ENCODE results near the gene NCK2.

Gene NCK2

GRCh38 chr2:105812180-105813044 lies 67.7 kb downstream of the NCK2 start:
- Histone ChIP-seq H3K9me3 (ENCODE audit: low read length) (no peaks in the 10 kb centered on the region), H2AFZ (ENCODE audit: low read depth, low read length) (no peak overlapping the region), H3K36me3 (ENCODE audit: insufficient read depth, low read length) (peaks cover 9% of the 10 kb centered on the region), H3K4me1 (ENCODE audit: insufficient read depth, low read length) (peaks cover 35% of the 10 kb centered on the region), H3K4me3 (ENCODE audit: low read length) (no peak overlapping the region), H3K27me3 (ENCODE audit: insufficient read depth, low read length) (no peaks in the 10 kb centered on the region)

DNA sequence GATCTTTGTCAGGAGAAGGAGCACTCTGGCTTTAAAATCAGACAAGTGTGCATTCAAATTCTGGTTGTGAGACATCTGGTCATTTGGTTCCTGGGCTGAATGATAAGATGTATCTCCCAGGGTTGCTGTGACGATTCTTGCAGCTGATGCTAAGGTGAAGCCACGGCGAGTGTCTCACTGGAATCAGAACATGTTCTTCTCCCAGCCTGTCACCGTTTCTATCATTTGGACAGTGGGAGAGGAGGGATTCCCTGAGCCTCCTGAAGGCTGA lies 68.3 kb downstream of the NCK2 start:
- no peaks in the 10 kb centered on the region for H3K9me3 ChIP-seq (ENCODE audit: low read length)
- no peak overlapping the region for H2AFZ ChIP-seq (ENCODE audit: low read depth, low read length)
- H3K36me3 ChIP-seq (ENCODE audit: insufficient read depth, low read length), result peaks cover 9% of the 10 kb centered on the region
- H3K4me1 ChIP-seq (ENCODE audit: insufficient read depth, low read length), result peaks cover 35% of the 10 kb centered on the region
- no peaks in the 10 kb centered on the region for H3K27me3 ChIP-seq (ENCODE audit: insufficient read depth, low read length)
- no peak overlapping the region for H3K4me3 ChIP-seq (ENCODE audit: low read length)

DNA sequence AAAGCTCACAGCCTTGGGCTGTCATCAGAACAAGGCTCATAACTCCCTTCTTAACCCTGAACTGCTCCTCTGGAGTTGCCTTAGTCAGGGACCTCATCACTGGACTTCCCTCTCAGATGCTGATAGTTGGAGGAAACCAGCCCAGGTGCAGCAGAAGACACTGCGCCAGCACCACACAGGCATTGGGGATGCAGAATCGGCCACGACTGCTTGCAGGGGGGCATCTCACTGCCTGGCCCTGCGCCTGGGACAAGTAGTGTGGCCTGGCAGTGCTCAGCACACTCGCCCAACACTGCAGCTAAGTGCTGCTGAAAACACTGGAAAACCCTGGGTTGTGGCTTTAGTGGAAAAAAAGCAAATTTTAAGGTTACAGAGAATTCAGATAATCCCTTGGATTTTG lies 68.7 kb downstream of the NCK2 start:
- H3K4me1 ChIP-seq (ENCODE audit: insufficient read depth, low read length), result peaks cover 35% of the 10 kb centered on the region
- no peak overlapping the region for H2AFZ ChIP-seq (ENCODE audit: low read depth, low read length)
- no peaks in the 10 kb centered on the region for H3K27me3 ChIP-seq (ENCODE audit: insufficient read depth, low read length)
- H3K4me3 ChIP-seq (ENCODE audit: low read length), result no peak overlapping the region
- H3K36me3 ChIP-seq (ENCODE audit: insufficient read depth, low read length), result peaks cover 9% of the 10 kb centered on the region
- no peaks in the 10 kb centered on the region for H3K9me3 ChIP-seq (ENCODE audit: low read length)

DNA sequence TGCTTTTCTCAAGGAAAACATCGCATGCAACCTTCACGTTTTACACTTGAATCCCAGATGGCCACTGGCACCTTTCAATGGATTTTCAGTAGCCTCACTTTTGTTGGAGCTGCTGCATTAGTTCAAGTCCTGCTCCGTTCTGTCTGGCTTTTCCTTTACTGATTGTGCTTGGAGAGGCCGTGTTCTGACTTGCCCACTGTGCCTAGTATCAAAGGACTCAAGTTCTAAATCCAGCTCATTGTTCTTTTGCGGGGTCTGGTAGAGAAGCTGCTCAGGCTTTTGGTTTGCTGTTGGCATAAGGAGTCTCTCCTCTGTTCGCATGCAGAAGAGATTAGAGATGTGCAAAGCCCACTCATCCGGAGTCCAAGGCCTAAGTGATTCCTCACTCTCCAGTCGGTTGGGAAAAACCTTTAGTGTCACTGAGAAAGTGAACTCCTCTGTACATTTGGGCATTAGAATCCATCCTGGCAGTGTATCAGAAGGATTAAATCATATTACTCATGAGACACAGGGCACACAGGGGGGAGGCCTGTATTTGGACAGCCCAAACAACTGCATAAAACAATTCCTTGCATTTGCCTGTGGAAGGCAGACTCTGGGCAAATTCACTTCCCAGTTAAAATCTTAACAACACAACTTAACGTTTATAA lies 69.7 kb downstream of the NCK2 start:
- Histone ChIP-seq H3K4me1 (ENCODE audit: insufficient read depth, low read length) (peaks cover 35% of the 10 kb centered on the region), H3K9me3 (ENCODE audit: low read length) (no peaks in the 10 kb centered on the region), H3K27me3 (ENCODE audit: insufficient read depth, low read length) (no peaks in the 10 kb centered on the region), H2AFZ (ENCODE audit: low read depth, low read length) (no peak overlapping the region), H3K4me3 (ENCODE audit: low read length) (no peak overlapping the region), H3K36me3 (ENCODE audit: insufficient read depth, low read length) (peaks cover 14% of the 10 kb centered on the region)

GRCh38 chr2:105815401-105815800 lies 70.7 kb downstream of the NCK2 start:
- no peaks in the 10 kb centered on the region for H3K27me3 ChIP-seq (ENCODE audit: insufficient read depth, low read length)
- H2AFZ ChIP-seq (ENCODE audit: low read depth, low read length), result no peak overlapping the region
- no peaks in the 10 kb centered on the region for H3K9me3 ChIP-seq (ENCODE audit: low read length)
- no peak overlapping the region for H3K4me3 ChIP-seq (ENCODE audit: low read length)
- peaks cover 26% of the 10 kb centered on the region for H3K4me1 ChIP-seq (ENCODE audit: insufficient read depth, low read length)
- H3K36me3 ChIP-seq (ENCODE audit: insufficient read depth, low read length), result peaks cover 16% of the 10 kb centered on the region

DNA sequence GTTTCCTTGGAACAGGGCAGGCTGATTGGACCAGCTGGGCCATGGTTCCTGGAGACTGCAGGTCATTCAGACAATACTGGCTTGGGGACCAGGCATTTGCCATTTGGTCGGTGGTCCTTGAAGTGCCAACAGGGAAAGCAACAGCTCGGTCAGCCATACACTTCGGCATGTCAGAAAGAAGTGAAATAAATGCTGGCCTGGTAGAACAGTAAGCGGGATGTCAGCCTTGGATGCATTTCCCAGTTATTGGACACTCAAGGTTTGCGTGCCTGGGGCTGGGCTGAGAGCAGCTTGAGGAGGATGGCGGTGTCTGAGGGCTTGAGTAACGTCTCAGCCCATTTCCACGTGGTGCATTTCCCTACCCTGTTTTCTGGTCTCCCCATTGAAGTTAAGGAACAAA lies 75.4 kb downstream of the NCK2 start:
- Histone ChIP-seq H3K27me3 (ENCODE audit: insufficient read depth, low read length) (no peaks in the 10 kb centered on the region), H3K4me1 (ENCODE audit: insufficient read depth, low read length) (no peaks in the 10 kb centered on the region), H3K36me3 (ENCODE audit: insufficient read depth, low read length) (peaks cover 20% of the 10 kb centered on the region), H3K9me3 (ENCODE audit: low read length) (peaks cover 3% of the 10 kb centered on the region), H3K4me3 (ENCODE audit: low read length) (no peak overlapping the region), H2AFZ (ENCODE audit: low read depth, low read length) (no peak overlapping the region)

DNA sequence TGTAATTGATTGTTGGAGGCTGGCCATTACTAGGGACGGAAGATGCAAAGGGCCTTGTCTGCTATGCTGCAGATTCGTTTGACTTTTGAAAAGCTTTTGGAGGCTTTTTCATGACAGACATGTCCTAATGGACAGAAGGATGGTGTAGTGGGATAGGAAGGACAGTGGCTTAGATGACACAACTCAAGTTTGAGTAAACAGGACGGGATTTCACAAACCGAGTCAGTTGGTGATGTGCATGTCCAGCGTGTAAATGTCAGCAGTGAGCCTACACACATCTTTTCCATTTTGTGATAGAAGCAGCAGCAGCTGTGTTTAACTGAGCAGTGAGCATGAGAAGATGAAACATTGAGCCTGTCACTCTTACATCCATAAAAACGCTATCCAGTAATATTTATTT lies 76.0 kb downstream of the NCK2 start:
- no peak overlapping the region for H2AFZ ChIP-seq (ENCODE audit: low read depth, low read length)
- H3K27me3 ChIP-seq (ENCODE audit: insufficient read depth, low read length), result no peaks in the 10 kb centered on the region
- H3K36me3 ChIP-seq (ENCODE audit: insufficient read depth, low read length), result peaks cover 20% of the 10 kb centered on the region
- H3K9me3 ChIP-seq (ENCODE audit: low read length), result peaks cover 3% of the 10 kb centered on the region
- no peaks in the 10 kb centered on the region for H3K4me1 ChIP-seq (ENCODE audit: insufficient read depth, low read length)
- no peak overlapping the region for H3K4me3 ChIP-seq (ENCODE audit: low read length)

DNA sequence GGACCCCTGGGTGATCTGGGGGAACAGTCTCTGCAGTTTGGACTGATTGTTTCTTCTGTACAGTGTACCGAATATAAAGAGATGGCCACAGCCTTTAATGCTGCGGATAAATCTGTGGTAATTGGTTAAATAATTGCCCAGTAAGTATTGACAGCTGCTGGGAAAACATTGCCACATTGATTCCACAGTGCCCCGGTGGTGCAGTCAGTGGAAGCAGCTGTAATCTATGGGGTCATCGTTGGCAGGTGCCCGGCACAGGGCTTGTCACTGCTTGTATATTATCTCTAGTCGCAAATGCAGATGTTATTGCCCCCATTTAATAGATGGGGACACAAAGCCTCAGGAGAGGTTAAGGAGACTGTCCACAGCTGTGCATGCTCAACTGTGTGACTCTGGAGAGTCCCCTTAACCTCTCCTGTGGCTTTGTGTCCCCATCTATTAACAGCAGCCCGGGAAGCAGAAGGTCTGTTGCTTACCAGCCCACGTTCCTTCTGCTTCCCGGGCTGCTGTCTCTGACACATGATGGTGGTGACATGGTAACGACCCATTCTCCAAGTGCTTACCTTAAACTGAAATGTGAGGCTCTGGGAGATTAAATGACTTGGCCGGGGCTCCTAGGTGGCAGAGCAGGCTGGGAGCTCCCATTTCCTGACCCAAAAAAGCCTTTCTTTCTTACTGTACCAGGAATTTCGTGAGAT lies 76.9 kb downstream of the NCK2 start:
- Histone ChIP-seq H2AFZ (ENCODE audit: low read depth, low read length) (no peak overlapping the region), H3K9me3 (ENCODE audit: low read length) (peaks cover 3% of the 10 kb centered on the region), H3K4me1 (ENCODE audit: insufficient read depth, low read length) (no peaks in the 10 kb centered on the region), H3K27me3 (ENCODE audit: insufficient read depth, low read length) (no peaks in the 10 kb centered on the region), H3K36me3 (ENCODE audit: insufficient read depth, low read length) (peaks cover 19% of the 10 kb centered on the region), H3K4me3 (ENCODE audit: low read length) (no peak overlapping the region)

DNA sequence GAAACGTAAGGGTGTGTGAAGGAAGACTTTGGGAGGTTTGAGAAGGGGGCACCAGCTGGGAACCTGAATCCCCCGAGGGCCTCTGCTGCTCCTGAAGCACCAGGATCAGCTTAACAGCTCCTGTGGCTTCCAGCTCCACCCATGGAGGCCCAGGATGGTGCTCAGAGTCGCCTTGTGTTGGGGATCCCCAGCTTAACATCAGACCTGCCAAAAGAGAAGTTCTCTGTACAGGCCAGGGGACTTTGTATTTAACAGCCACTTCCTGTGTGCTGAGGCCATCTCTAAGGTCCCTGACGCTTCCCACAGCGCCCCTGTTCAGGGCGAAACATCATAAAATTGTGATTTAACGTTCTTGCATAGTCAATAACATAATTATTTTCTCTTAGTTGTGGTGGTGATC lies 77.5 kb downstream of the NCK2 start:
- no peaks in the 10 kb centered on the region for H3K27me3 ChIP-seq (ENCODE audit: insufficient read depth, low read length)
- H3K36me3 ChIP-seq (ENCODE audit: insufficient read depth, low read length), result peaks cover 13% of the 10 kb centered on the region
- H3K9me3 ChIP-seq (ENCODE audit: low read length), result peaks cover 3% of the 10 kb centered on the region
- H3K4me1 ChIP-seq (ENCODE audit: insufficient read depth, low read length), result no peaks in the 10 kb centered on the region
- H3K4me3 ChIP-seq (ENCODE audit: low read length), result no peak overlapping the region
- H2AFZ ChIP-seq (ENCODE audit: low read depth, low read length), result no peak overlapping the region

- Histone ChIP-seq H3K4me3 (ENCODE audit: low read length) (no peak overlapping the region), H3K27me3 (ENCODE audit: insufficient read depth, low read length) (no peaks in the 10 kb centered on the region), H3K9me3 (ENCODE audit: low read length) (peaks cover 3% of the 10 kb centered on the region), H3K36me3 (ENCODE audit: insufficient read depth, low read length) (peaks cover 10% of the 10 kb centered on the region), H3K4me1 (ENCODE audit: insufficient read depth, low read length) (no peaks in the 10 kb centered on the region), H2AFZ (ENCODE audit: low read depth, low read length) (no peak overlapping the region)
These were observed 79.7 kb downstream of the NCK2 start for GRCh38 chr2:105824446-105824845.

DNA sequence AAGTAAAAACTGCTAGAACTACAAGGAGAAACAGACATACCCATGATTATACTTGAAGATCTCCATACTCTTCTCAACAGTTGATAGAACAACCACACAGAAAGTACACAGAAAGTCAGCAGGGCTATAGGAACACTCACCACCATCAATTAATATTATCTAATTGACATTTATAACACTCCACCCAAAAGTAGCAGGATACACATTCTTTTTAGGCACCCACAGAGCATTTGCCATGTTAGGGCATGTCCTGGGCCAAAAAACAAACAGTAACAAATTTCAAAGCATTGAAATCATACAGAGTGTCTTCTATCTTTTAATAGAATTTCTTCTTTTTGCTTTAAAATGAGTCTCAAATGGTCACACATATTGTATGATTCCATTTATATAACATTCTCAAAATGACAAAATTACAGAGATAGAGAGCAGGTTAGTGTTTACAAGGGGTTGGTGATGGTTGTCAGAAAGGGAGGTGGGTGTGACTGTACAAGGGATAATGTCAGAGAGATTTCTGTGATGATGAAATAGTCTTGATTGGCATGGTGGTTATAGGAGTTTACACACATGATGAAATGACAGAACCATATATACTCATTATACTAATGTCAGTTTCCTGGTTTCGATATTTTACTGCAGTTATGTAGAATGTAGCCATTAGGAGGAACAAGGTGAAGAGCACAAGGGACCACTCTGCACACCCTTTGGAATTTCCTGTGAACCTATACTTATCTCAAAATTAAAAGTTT lies 82.8 kb downstream of the NCK2 start:
- H3K9me3 ChIP-seq (ENCODE audit: low read length), result peaks cover 6% of the 10 kb centered on the region
- no peak overlapping the region for H2AFZ ChIP-seq (ENCODE audit: low read depth, low read length)
- H3K4me1 ChIP-seq (ENCODE audit: insufficient read depth, low read length), result no peaks in the 10 kb centered on the region
- H3K36me3 ChIP-seq (ENCODE audit: insufficient read depth, low read length), result peaks cover 9% of the 10 kb centered on the region
- no peaks in the 10 kb centered on the region for H3K27me3 ChIP-seq (ENCODE audit: insufficient read depth, low read length)
- no peak overlapping the region for H3K4me3 ChIP-seq (ENCODE audit: low read length)

DNA sequence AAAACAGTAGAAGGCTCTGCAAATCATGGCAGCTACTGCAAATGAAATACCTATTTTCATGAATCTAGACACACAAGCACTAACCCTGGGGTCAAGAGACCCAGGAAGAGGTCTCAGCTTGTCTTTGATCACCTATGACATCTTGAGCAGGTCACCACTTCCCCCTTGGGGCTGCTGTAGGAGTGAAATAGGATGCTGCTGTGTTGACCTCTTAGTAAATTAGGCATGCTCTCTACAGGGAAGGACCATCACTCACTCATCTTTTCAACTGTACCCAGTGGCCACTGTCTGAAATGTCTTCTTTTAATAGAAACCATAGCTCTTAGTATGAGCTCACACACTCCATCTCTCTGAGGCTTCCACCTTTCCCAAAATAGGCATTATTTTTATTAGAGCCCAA lies 83.8 kb downstream of the NCK2 start:
- H3K9me3 ChIP-seq (ENCODE audit: low read length), result peaks cover 6% of the 10 kb centered on the region
- no peaks in the 10 kb centered on the region for H3K27me3 ChIP-seq (ENCODE audit: insufficient read depth, low read length)
- H2AFZ ChIP-seq (ENCODE audit: low read depth, low read length), result no peak overlapping the region
- H3K36me3 ChIP-seq (ENCODE audit: insufficient read depth, low read length), result peaks cover 9% of the 10 kb centered on the region
- H3K4me3 ChIP-seq (ENCODE audit: low read length), result no peak overlapping the region
- H3K4me1 ChIP-seq (ENCODE audit: insufficient read depth, low read length), result no peaks in the 10 kb centered on the region

GRCh38 chr2:105834931-105835330 lies 90.2 kb downstream of the NCK2 start:
- Histone ChIP-seq H3K4me1 (ENCODE audit: insufficient read depth, low read length) (peaks cover 1% of the 10 kb centered on the region), H3K27me3 (ENCODE audit: insufficient read depth, low read length) (no peaks in the 10 kb centered on the region), H2AFZ (ENCODE audit: low read depth, low read length) (no peak overlapping the region), H3K9me3 (ENCODE audit: low read length) (peaks cover 14% of the 10 kb centered on the region), H3K36me3 (ENCODE audit: insufficient read depth, low read length) (no peaks in the 10 kb centered on the region), H3K4me3 (ENCODE audit: low read length) (no peak overlapping the region)
